A673 (cell line): ENCODE measurements around the gene NRIP2. TPM values are rescaled to one million over a fixed set of nuclear protein-coding genes. Genes with fewer than 3 reads are reported as not detected.

ENCODE experiments used
- BruUV-seq: library from RNA; stranded (reverse); fragments of 400-500 nt; replicated peaks from 2 replicates; lab custom pipeline; 2021; lab: Mats Ljungman, UMichigan
- CTCF ChIA-PET: fragments of 300-600 bp; sonication (Branson Sonifier 250); formaldehyde crosslinking; loops from one replicate; lab custom pipeline; 2022; ENCODE audit warnings: antibody characterized with exemption; lab: Charles Lee
- POLR2A ChIA-PET: fragments of 300-600 bp; sonication (Branson Sonifier 250); formaldehyde crosslinking; loops from one replicate; lab custom pipeline; 2022; ENCODE audit warnings: antibody characterized with exemption; ENCODE audit not compliant: low non-redundant PET; lab: Charles Lee
- DNase-seq: peaks from one replicate; pipeline ENCODE4 v3.0.0-alpha.2; 2015; ENCODE audit warnings: low spot score
- H3K27ac ChIP-seq: fragments of 200-600 bp; sonication (generic); 2 replicates; pipeline ENCODE4 v1.5.1; 2016; ENCODE audit warnings: mixed run types, low read depth, mild to moderate bottlenecking, mixed read lengths, antibody characterized with exemption, low read length; ENCODE audit not compliant: poor library complexity, severe bottlenecking
- H3K27me3 ChIP-seq: fragments of 200-600 bp; sonication (generic); replicated peaks from 2 replicates; pipeline ENCODE4 v1.6.1; 2017; ENCODE audit warnings: mixed run types, low read depth, mild to moderate bottlenecking, mixed read lengths, antibody characterized with exemption, low read length; ENCODE audit not compliant: insufficient read depth, poor library complexity
- H3K36me3 ChIP-seq: fragments of 200-600 bp; sonication (generic); 2 replicates; pipeline ENCODE4 v1.6.1; 2016; ENCODE audit warnings: mixed run types, mild to moderate bottlenecking, mixed read lengths, antibody characterized with exemption, low read length; ENCODE audit not compliant: insufficient read depth, poor library complexity, severe bottlenecking
- H3K4me1 ChIP-seq: fragments of 200-600 bp; sonication (generic); 2 replicates; pipeline ENCODE4 v1.6.1; 2017; ENCODE audit warnings: mixed run types, mild to moderate bottlenecking, mixed read lengths, antibody characterized with exemption, low read length; ENCODE audit not compliant: insufficient read depth, poor library complexity, severe bottlenecking
- H3K4me3 ChIP-seq: fragments of 200-600 bp; sonication (generic); 2 replicates; pipeline ENCODE4 v1.5.1; 2016; ENCODE audit warnings: low read depth, mixed run types, mild to moderate bottlenecking, mixed read lengths, low read length; ENCODE audit not compliant: poor library complexity, severe bottlenecking
- H3K9me3 ChIP-seq: fragments of 200-600 bp; sonication (generic); 2 replicates; pipeline ENCODE4 v1.6.1; 2016; ENCODE audit warnings: mixed run types, low read depth, mild to moderate bottlenecking, mixed read lengths, antibody characterized with exemption, low read length; ENCODE audit not compliant: poor library complexity, severe bottlenecking
- CTCF ChIP-seq: fragments of 300-800, 200-600 bp; sonication (generic); conservative IDR thresholded peaks from 2 replicates; pipeline ENCODE4 v1.5.1; 2017; ENCODE audit warnings: low read depth, mild to moderate bottlenecking, antibody characterized with exemption, low read length, moderate library complexity, mixed read lengths
- EZH2 ChIP-seq: fragments of 200-600 bp; sonication (generic); IDR thresholded peaks from 2 replicates; pipeline ENCODE4 v1.6.1; 2017; ENCODE audit warnings: borderline replicate concordance, low read depth, mild to moderate bottlenecking, mixed read lengths, antibody characterized with exemption, low read length; ENCODE audit not compliant: poor library complexity, severe bottlenecking
- intact Hi-C: fragments of 100-400 bp; cut with micrococcal nuclease; formaldehyde crosslinking; loops from one replicate; pipeline ENCODE4 v1.10.0; 2022; ENCODE audit not compliant: unreplicated experiment
- total RNA-seq: library from RNA; stranded (reverse); gene quantifications from 2 replicates; pipeline ENCODE4 v1.2.3, GENCODE V29; 2021

NRIP2 gene
- total RNA-seq, 1 experiment from 2014 or later, result 0.39 TPM

- POLR2A ChIA-PET, result no interaction called here
- BruUV-seq, result no TSS peak
Measured at GRCh38 chr12:2800046-2800570, 34.7 kb downstream of the NRIP2 start.

GRCh38 chr12:2797721-2798418, 37.0 kb downstream of the NRIP2 start:
- no peak for DNase-seq
- no peaks in the 10 kb centered on the region for H3K9me3 ChIP-seq
- no peak overlapping the region for H3K27ac ChIP-seq
- intact Hi-C loops, result no loop called here
- no peak for TF ChIP-seq EZH2
- TF ChIP-seq CTCF, result 0 out of 2 replicates have a peak, but pooled peaks have one; percentile 30
- BruUV-seq, result no TSS peak
- H3K36me3 ChIP-seq, result peaks cover 64% of the 10 kb centered on the region
- ChIA-PET CTCF (interaction anchor here (0.6 to 1.5 kb wide), 2 partner anchors 14 to 89 kb away, joined by 3 to 7 read pairs; no protein-coding TSS in a partner anchor), POLR2A (no interaction called here)
- no peak overlapping the region for H3K4me3 ChIP-seq
- no peaks in the 10 kb centered on the region for H3K27me3 ChIP-seq
- peaks cover 15% of the 10 kb centered on the region for H3K4me1 ChIP-seq

More at GRCh38 chr12:2800046-2800570, 34.7 kb downstream of the NRIP2 start:
- DNase-seq, result no peak
- CTCF ChIA-PET, result no interaction called here
- intact Hi-C loops, result no loop called here
- Histone ChIP-seq H3K36me3 (peaks cover 87% of the 10 kb centered on the region), H3K4me3 (no peak overlapping the region), H3K27ac (no peak overlapping the region), H3K4me1 (peaks cover 15% of the 10 kb centered on the region), H3K27me3 (no peaks in the 10 kb centered on the region), H3K9me3 (no peaks in the 10 kb centered on the region)
- TF ChIP-seq EZH2 (no peak), CTCF (no peak)

GRCh38 chr12:2796187-2796666, 38.6 kb downstream of the NRIP2 start:
- no peaks in the 10 kb centered on the region for H3K9me3 ChIP-seq
- TF ChIP-seq EZH2, result no peak
- TF ChIP-seq CTCF, result no peak; the same call in 1 of the 2 replicates
- no peak for DNase-seq
- H3K27ac ChIP-seq, result peak overlapping the region; percentile 69
- ChIA-PET CTCF (interaction anchor here (0.6 to 1.2 kb wide), 3 partner anchors 9 to 444 kb away, joined by 3 to 4 read pairs (median 4); no protein-coding TSS in a partner anchor), POLR2A (no interaction called here)
- H3K36me3 ChIP-seq, result peaks cover 48% of the 10 kb centered on the region
- H3K4me3 ChIP-seq, result peak overlapping the region; percentile 87
- H3K4me1 ChIP-seq, result peaks cover 15% of the 10 kb centered on the region
- no peaks in the 10 kb centered on the region for H3K27me3 ChIP-seq
- intact Hi-C loops, result no loop called here
- BruUV-seq, result no TSS peak
